ENCODE measurements around the gene DNAH1. TPM values are rescaled to one million over a fixed set of nuclear protein-coding genes. Genes with fewer than 3 reads are reported as not detected.

DNAH1 gene
- total RNA-seq, 1 experiment from 2014 or later = 2.4 TPM

GRCh38 chr3:52443268-52443610 is 127.1 kb downstream of the DNAH1 start:
- no TSS peak for BruUV-seq (replicated peaks)
- intact Hi-C loops (cut with micrococcal nuclease; ENCODE audit: unreplicated experiment) (no loop called here), in situ Hi-C loops (cut with HindIII; ENCODE audit: low pct_unique_long_range_greater_than_20kb, low sequenced_read_pairs) (no loop called here)
- POLR2A ChIA-PET = no interaction called here
- Histone ChIP-seq H3K4me1 (ENCODE audit: control insufficient read depth, insufficient read depth, low read length) (no peaks in the 10 kb centered on the region), H3K27me3 (ENCODE audit: control insufficient read depth, insufficient read depth, low read length) (no peaks in the 10 kb centered on the region), H3K9me3 (ENCODE audit: control insufficient read depth, insufficient read depth, low read depth, low read length) (no peaks in the 10 kb centered on the region), H3K36me3 (ENCODE audit: control insufficient read depth, insufficient read depth, low read length) (no peaks in the 10 kb centered on the region), H3K4me3 (ENCODE audit: low read depth in 2 of 2, low read length in 2 of 2) (no peak overlapping the region), H3K27ac (ENCODE audit: low read length) (no peak overlapping the region)
- no peak for DNase-seq (ENCODE audit: low read depth, low spot score)
- no peak for ATAC-seq
- TF ChIP-seq POLR2AphosphoS5 (IDR thresholded peaks at IDR 0.05; ENCODE audit: low read depth, low read length) (no peak), SIN3A (IDR thresholded peaks at IDR 0.05; ENCODE audit: borderline replicate concordance, insufficient read depth, low read depth, low read length) (no peak), REST (IDR thresholded peaks at IDR 0.05; ENCODE audit: insufficient read depth in 1 of 2, low read depth in 2 of 2, low read length in 1 of 2) (no peak), TCF7L2 (IDR thresholded peaks at IDR 0.05; ENCODE audit: low read depth, low read length) (no peak), CTCF (IDR thresholded peaks at IDR 0.05) (no peak)
- CTCF ChIA-PET = no interaction called here

GRCh38 chr3:52443791-52444687 is 127.9 kb downstream of the DNAH1 start:
- ChIA-PET CTCF (no interaction called here), POLR2A (no interaction called here)
- in situ Hi-C loops (cut with HindIII; ENCODE audit: low pct_unique_long_range_greater_than_20kb, low sequenced_read_pairs) (no loop called here), intact Hi-C loops (cut with micrococcal nuclease; ENCODE audit: unreplicated experiment) (no loop called here)
- Histone ChIP-seq H3K9me3 (ENCODE audit: control insufficient read depth, insufficient read depth, low read depth, low read length) (no peaks in the 10 kb centered on the region), H3K4me3 (ENCODE audit: low read depth in 2 of 2, low read length in 2 of 2) (no peak overlapping the region), H3K4me1 (ENCODE audit: control insufficient read depth, insufficient read depth, low read length) (no peaks in the 10 kb centered on the region), H3K27ac (ENCODE audit: low read length) (no peak overlapping the region), H3K36me3 (ENCODE audit: control insufficient read depth, insufficient read depth, low read length) (no peaks in the 10 kb centered on the region), H3K27me3 (ENCODE audit: control insufficient read depth, insufficient read depth, low read length) (no peaks in the 10 kb centered on the region)
- no peak for TF ChIP-seq TCF7L2 (IDR thresholded peaks at IDR 0.05; ENCODE audit: low read depth, low read length)
- no peak for TF ChIP-seq REST (IDR thresholded peaks at IDR 0.05; ENCODE audit: insufficient read depth in 1 of 2, low read depth in 2 of 2, low read length in 1 of 2)
- TF ChIP-seq POLR2AphosphoS5 (IDR thresholded peaks at IDR 0.05; ENCODE audit: low read depth, low read length) = no peak
- no peak for TF ChIP-seq SIN3A (IDR thresholded peaks at IDR 0.05; ENCODE audit: borderline replicate concordance, insufficient read depth, low read depth, low read length)
- TF ChIP-seq CTCF (IDR thresholded peaks at IDR 0.05) = no peak
- ATAC-seq = no peak
- no TSS peak for BruUV-seq (replicated peaks)
- DNase-seq (ENCODE audit: low read depth, low spot score) = no peak

Data from Panc1 (cell line).